H9 (cell line): Measurements from ENCODE around the gene CYLC1. TPM values are rescaled to one million over a fixed set of nuclear protein-coding genes. Genes with fewer than 3 reads are reported as not detected.

Experiments
- DNase-seq: peaks from one replicate; pipeline ENCODE4 v3.0.0-alpha.2; 2017
- H2AFZ ChIP-seq: one replicate; pipeline ENCODE4 v1.6.1; 2013; ENCODE audit warnings: mild to moderate bottlenecking, low read length, control low read depth, moderate library complexity
- H2AK5ac ChIP-seq: 2 replicates; pipeline ENCODE4 v1.6.1; 2013; ENCODE audit warnings: low read length, control low read depth, mixed read lengths; ENCODE audit not compliant: insufficient read length
- H2BK120ac ChIP-seq: one replicate; pipeline ENCODE4 v1.6.1; 2013; ENCODE audit warnings: low read depth, mild to moderate bottlenecking, low read length, control low read depth, inconsistent platforms; ENCODE audit not compliant: poor library complexity, severe bottlenecking
- H2BK12ac ChIP-seq: 2 replicates; pipeline ENCODE4 v1.6.1; 2013; ENCODE audit warnings: low read length, control low read depth, mixed read lengths, low read depth; ENCODE audit not compliant: insufficient read length
- H2BK15ac ChIP-seq: 2 replicates; pipeline ENCODE4 v1.6.1; 2013; ENCODE audit warnings: low read depth, low read length, control low read depth
- H2BK20ac ChIP-seq: one replicate; pipeline ENCODE4 v1.6.1; 2013; ENCODE audit warnings: low read depth, mild to moderate bottlenecking, low read length, control low read depth, inconsistent platforms; ENCODE audit not compliant: poor library complexity, severe bottlenecking
- H2BK5ac ChIP-seq: 2 replicates; pipeline ENCODE4 v1.6.1; 2013; ENCODE audit warnings: low read length, control low read depth, mixed read lengths; ENCODE audit not compliant: insufficient read length
- H3K14ac ChIP-seq: 2 replicates; pipeline ENCODE4 v1.6.1; 2013; ENCODE audit warnings: low read length, control low read depth; ENCODE audit not compliant: insufficient read depth
- H3K18ac ChIP-seq: 2 replicates; pipeline ENCODE4 v1.6.1; 2013; ENCODE audit warnings: low read depth, mild to moderate bottlenecking, mixed read lengths, low read length, control low read depth; ENCODE audit not compliant: insufficient read length
- H3K23ac ChIP-seq: 2 replicates; pipeline ENCODE4 v1.6.1; 2013; ENCODE audit warnings: low read length, control low read depth, mixed read lengths, low read depth; ENCODE audit not compliant: insufficient read length
- H3K23me2 ChIP-seq: 2 replicates; pipeline ENCODE4 v1.6.1; 2013; ENCODE audit warnings: low read depth, mild to moderate bottlenecking, mixed read lengths, low read length, control low read depth; ENCODE audit not compliant: insufficient read length, poor library complexity, severe bottlenecking
- H3K27ac ChIP-seq: 2 replicates; pipeline ENCODE4 v1.5.1; 2013; ENCODE audit warnings: low read length, control low read depth, mixed read lengths, low read depth; ENCODE audit not compliant: insufficient read length
- H3K27me3 ChIP-seq: 2 replicates; pipeline ENCODE4 v1.6.1; 2013; ENCODE audit warnings: low read length, control low read depth, inconsistent platforms; ENCODE audit not compliant: insufficient read depth
- H3K4ac ChIP-seq: 2 replicates; pipeline ENCODE4 v1.6.1; 2013; ENCODE audit warnings: low read depth, mild to moderate bottlenecking, control low read depth, inconsistent platforms, low read length, moderate library complexity
- H3K4me1 ChIP-seq: 2 replicates; pipeline ENCODE4 v1.6.1; 2013; ENCODE audit warnings: low read length, control low read depth, inconsistent platforms; ENCODE audit not compliant: insufficient read depth
- H3K4me2 ChIP-seq: 2 replicates; pipeline ENCODE4 v1.6.1; 2013; ENCODE audit warnings: low read length, control low read depth, mixed read lengths; ENCODE audit not compliant: insufficient read length, insufficient read depth
- H3K56ac ChIP-seq: 2 replicates; pipeline ENCODE4 v1.6.1; 2013; ENCODE audit warnings: low read depth, mild to moderate bottlenecking, mixed read lengths, low read length, control low read depth; ENCODE audit not compliant: insufficient read length
- H3K79me1 ChIP-seq: 2 replicates; pipeline ENCODE4 v1.6.1; 2013; ENCODE audit warnings: low read depth, mild to moderate bottlenecking, moderate library complexity, low read length, control low read depth, inconsistent platforms; ENCODE audit not compliant: insufficient read depth, poor library complexity, severe bottlenecking
- H3K79me2 ChIP-seq: 2 replicates; pipeline ENCODE4 v1.6.1; 2013; ENCODE audit warnings: low read length, control low read depth, inconsistent platforms; ENCODE audit not compliant: insufficient read depth
- H3K9ac ChIP-seq: 2 replicates; pipeline ENCODE4 v1.6.1; 2013; ENCODE audit warnings: low read length, control low read depth, mixed read lengths; ENCODE audit not compliant: insufficient read length; ENCODE audit errors: extremely low read depth
- H3K9me3 ChIP-seq: one replicate; pipeline ENCODE4 v1.6.1; 2013; ENCODE audit warnings: low read depth, low read length, inconsistent platforms; ENCODE audit not compliant: control insufficient read depth
- H3T11ph ChIP-seq: one replicate; pipeline ENCODE4 v1.6.1; 2013; ENCODE audit warnings: mild to moderate bottlenecking, low read length, control low read depth, inconsistent platforms
- H4K20me1 ChIP-seq: one replicate; pipeline ENCODE4 v1.6.1; 2013; ENCODE audit not compliant: control insufficient read depth, insufficient read length, insufficient read depth
- H4K5ac ChIP-seq: 2 replicates; pipeline ENCODE4 v1.6.1; 2013; ENCODE audit warnings: low read depth, mild to moderate bottlenecking, mixed read lengths, low read length, control low read depth; ENCODE audit not compliant: insufficient read length
- H4K8ac ChIP-seq: replicated peaks from 2 replicates; pipeline ENCODE4 v1.6.1; 2013; ENCODE audit warnings: low read length, control low read depth, mixed read lengths, low read depth; ENCODE audit not compliant: insufficient read length
- H4K91ac ChIP-seq: 2 replicates; pipeline ENCODE4 v1.6.1; 2013; ENCODE audit warnings: low read depth, mild to moderate bottlenecking, moderate library complexity, mixed read lengths, low read length, control low read depth; ENCODE audit not compliant: insufficient read length
- H3K27ac Mint-ChIP-seq, 3 experiments: 2 replicates in 2 of 3; 3 replicates in 1 of 3; pipeline ENCODE4 v1.8.0; 2020 to 2021; ENCODE audit warnings: mixed read lengths in 3 of 3, mild to moderate bottlenecking in 1 of 3, moderate library complexity in 1 of 3
- H3K27me3 Mint-ChIP-seq: 2 replicates; pipeline ENCODE4 v1.8.0; 2021; ENCODE audit warnings: low read depth, mild to moderate bottlenecking, moderate library complexity, mixed read lengths
- H3K36me3 Mint-ChIP-seq, 3 experiments: 2 replicates in 2 of 3; 3 replicates in 1 of 3; pipeline ENCODE4 v1.8.0; 2020 to 2021; ENCODE audit warnings: low read depth in 3 of 3, mixed read lengths in 3 of 3; ENCODE audit not compliant: insufficient read depth in 1 of 3
- H3K4me1 Mint-ChIP-seq, 2 experiments: 2 replicates each; pipeline ENCODE4 v1.8.0; 2020; ENCODE audit warnings: mixed read lengths in 2 of 2
- H3K4me3 Mint-ChIP-seq, 2 experiments: 2 replicates in 1 of 2; 3 replicates in 1 of 2; pipeline ENCODE4 v1.8.0; 2020 to 2021; ENCODE audit warnings: mild to moderate bottlenecking in 2 of 2, mixed read lengths in 2 of 2, moderate library complexity in 1 of 2
- H3K9me3 Mint-ChIP-seq, 2 experiments: 2 replicates in 1 of 2; 3 replicates in 1 of 2; pipeline ENCODE4 v1.8.0; 2020; ENCODE audit warnings: mild to moderate bottlenecking in 2 of 2, mixed read lengths in 2 of 2, moderate library complexity in 1 of 2
- CTCF ChIP-seq: fragments of 200-600 bp; sonication (generic); conservative IDR thresholded peaks from 3 replicates; pipeline ENCODE4 v1.8.0; 2021; ENCODE audit warnings: antibody characterized with exemption, mild to moderate bottlenecking
- WGBS: extraction: QIAGEN DNeasy Blood & Tissue Kit; methylation state at CpG from one replicate; pipeline ENCODE4 v1.1.7; 2013; ENCODE audit warnings: missing lambda C conversion rate, low lambda C conversion rate, mixed read lengths; ENCODE audit not compliant: insufficient read length; ENCODE audit errors: extremely low coverage; 5-methylcytosine and 5-hydroxymethylcytosine counted together
- total RNA-seq: library from RNA; stranded (reverse); gene quantifications from 2 replicates; pipeline ENCODE4 v1.2.1, GENCODE V29; 2021

The CYLC1 gene
- total RNA-seq, 1 experiment from 2014 or later, result not detected

DNA sequence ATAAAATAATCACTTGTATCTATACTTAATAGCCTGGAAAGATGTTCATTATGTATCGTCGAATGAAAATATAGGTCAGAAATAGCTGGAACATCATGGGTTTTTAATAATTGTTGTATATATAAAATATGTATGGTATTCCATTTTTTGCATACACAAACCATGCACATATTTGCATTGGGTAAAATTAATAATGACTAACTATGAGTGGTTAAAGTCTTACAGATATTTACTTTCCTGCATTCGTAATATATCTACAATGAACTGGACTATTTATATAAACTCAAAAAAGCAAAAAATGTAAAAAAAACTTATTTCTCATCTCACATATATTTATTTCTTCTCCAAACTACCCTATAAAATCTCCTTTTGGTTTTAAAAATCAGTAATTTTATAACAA lies 46.0 kb downstream of the CYLC1 start:
- WGBS, result no CpG with 5 or more reads among the region's 3 CpGs
- no peak overlapping the region for H2BK15ac ChIP-seq
- no peak overlapping the region for H3K18ac ChIP-seq
- H2BK5ac ChIP-seq, result no peak overlapping the region
- no peaks in the 10 kb centered on the region for H4K20me1 ChIP-seq
- no peak overlapping the region for H4K91ac ChIP-seq
- H3K56ac ChIP-seq, result no peak overlapping the region
- H3K9me3 Mint-ChIP-seq, result peaks cover 38 to 51% of the 10 kb centered on the region in 2 experiments
- H3K23me2 ChIP-seq, result no peaks in the 10 kb centered on the region
- no peak overlapping the region for H2BK20ac ChIP-seq
- no peak overlapping the region for H3K4me3 Mint-ChIP-seq
- no peak overlapping the region for H3K14ac ChIP-seq
- H3K79me1 ChIP-seq, result no peaks in the 10 kb centered on the region
- no peak for TF ChIP-seq CTCF
- no peaks in the 10 kb centered on the region; a peak in 1 of 7 replicates for H3K36me3 Mint-ChIP-seq
- no peaks in the 10 kb centered on the region for H3K4me1 Mint-ChIP-seq
- H4K5ac ChIP-seq, result no peak overlapping the region
- H2BK12ac ChIP-seq, result no peak overlapping the region
- H4K8ac ChIP-seq, result no peak overlapping the region
- no peak overlapping the region for H3K27ac Mint-ChIP-seq
- H3K27me3 Mint-ChIP-seq, result no peaks in the 10 kb centered on the region
- H3K4me1 ChIP-seq, result no peaks in the 10 kb centered on the region
- H2AK5ac ChIP-seq, result no peak overlapping the region
- no peak overlapping the region for H2AFZ ChIP-seq
- H3K4me2 ChIP-seq, result no peak overlapping the region
- H3K79me2 ChIP-seq, result no peaks in the 10 kb centered on the region
- DNase-seq, result no peak
- peaks cover 15% of the 10 kb centered on the region for H3K9me3 ChIP-seq
- H3K4ac ChIP-seq, result no peak overlapping the region
- no peaks in the 10 kb centered on the region for H3K27me3 ChIP-seq
- no peak overlapping the region for H3K23ac ChIP-seq
- no peak overlapping the region for H3K9ac ChIP-seq
- no peak overlapping the region for H2BK120ac ChIP-seq
- no peak overlapping the region for H3K27ac ChIP-seq
- no peak overlapping the region for H3T11ph ChIP-seq
